HG03196 (cell line): ENCODE data around the gene FKBP4.

Experiments used
- ATAC-seq: cut with Tn5 transposase; IDR thresholded peaks from one replicate; pipeline ENCODE4 v1.9.1; 2021; ENCODE audit not compliant: unreplicated experiment

Gene FKBP4

GRCh38 chr12:2844786-2845185 lies 50.0 kb downstream of the FKBP4 start:
- no peak for ATAC-seq

GRCh38 chr12:2845280-2845679 lies 50.5 kb downstream of the FKBP4 start:
- no peak for ATAC-seq

DNA sequence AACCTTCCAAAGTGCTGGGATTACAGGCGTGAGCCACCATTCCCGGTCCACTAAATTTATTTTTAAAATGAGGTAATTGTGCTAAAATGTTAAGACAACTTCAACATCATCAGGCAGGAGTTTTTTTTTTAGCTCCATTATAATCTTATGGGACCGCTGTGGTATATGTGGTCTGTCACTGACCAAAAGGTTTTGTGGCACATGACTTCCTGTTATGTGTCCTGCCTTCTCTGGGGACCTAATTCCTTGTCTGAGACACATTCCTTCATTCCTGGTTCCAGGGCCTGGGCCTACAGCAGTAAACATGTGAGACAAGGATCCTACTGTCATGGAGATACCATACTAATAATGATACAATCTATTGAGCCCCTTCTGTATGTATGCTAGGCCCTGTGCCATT lies 57.2 kb downstream of the FKBP4 start:
- no peak for ATAC-seq

DNA sequence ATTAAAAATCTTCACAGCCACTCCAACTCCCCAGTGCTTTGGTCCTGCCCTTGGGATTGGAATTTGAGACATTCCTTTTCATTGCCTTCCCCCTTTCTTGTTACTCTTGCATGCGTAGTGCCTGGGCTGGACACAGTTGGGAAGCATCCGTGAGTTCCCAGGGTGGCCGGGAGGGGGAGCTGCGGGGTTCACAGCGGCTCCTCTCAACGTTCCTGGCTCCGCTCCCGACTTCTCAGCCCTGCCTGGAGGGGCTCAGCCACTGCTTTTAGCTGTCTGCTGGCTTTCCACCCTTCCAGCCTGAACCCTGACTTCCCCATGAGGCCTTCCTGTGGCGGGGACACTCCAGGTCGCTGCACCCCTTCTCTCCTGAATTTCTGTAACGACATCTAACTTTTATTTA lies 58.9 kb downstream of the FKBP4 start:
- ATAC-seq = no peak
